WI38 (cell line): ENCODE results near the gene IPP.
"Not testable (repeated sequence)": the region's sequence is repeated elsewhere in the genome, so short reads cannot be mapped to it uniquely, and the experiment has no call there.

Source experiments
- H3K4me3 ChIP-seq: 2 replicates; pipeline ENCODE4 v1.5.1; 2011; ENCODE audit warnings: low read depth, mild to moderate bottlenecking, control low read depth, low read length
- TF ChIP-seq, protein P1 (sequence below): IDR thresholded peaks from 2 replicates; pipeline ENCODE4 v1.5.1; 2012; ENCODE audit warnings: low read depth, mild to moderate bottlenecking, control low read depth, low read length

IPP gene

DNA sequence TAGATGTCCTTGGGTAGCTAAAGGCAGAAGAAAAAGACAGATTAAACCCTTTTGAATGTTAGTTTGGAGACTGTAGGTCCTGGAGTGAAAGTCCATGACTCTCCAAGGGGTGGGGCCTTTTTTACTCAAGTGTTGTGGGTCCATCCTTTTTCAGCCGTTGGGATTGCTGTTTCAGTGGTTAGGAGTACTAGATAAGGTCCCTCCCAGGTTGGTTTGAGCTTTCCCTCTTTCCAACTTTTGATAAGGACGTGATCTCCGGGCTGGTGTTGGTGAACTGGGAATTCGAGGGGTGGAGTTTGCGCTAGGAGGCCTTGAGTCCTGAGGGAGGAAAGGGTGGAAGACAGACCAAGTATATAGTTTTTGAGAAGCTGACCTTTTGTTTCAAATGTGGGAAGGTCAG is 5.2 kb upstream of the IPP start:
- no peak overlapping the region for H3K4me3 ChIP-seq
- TF ChIP-seq, protein P1, sequence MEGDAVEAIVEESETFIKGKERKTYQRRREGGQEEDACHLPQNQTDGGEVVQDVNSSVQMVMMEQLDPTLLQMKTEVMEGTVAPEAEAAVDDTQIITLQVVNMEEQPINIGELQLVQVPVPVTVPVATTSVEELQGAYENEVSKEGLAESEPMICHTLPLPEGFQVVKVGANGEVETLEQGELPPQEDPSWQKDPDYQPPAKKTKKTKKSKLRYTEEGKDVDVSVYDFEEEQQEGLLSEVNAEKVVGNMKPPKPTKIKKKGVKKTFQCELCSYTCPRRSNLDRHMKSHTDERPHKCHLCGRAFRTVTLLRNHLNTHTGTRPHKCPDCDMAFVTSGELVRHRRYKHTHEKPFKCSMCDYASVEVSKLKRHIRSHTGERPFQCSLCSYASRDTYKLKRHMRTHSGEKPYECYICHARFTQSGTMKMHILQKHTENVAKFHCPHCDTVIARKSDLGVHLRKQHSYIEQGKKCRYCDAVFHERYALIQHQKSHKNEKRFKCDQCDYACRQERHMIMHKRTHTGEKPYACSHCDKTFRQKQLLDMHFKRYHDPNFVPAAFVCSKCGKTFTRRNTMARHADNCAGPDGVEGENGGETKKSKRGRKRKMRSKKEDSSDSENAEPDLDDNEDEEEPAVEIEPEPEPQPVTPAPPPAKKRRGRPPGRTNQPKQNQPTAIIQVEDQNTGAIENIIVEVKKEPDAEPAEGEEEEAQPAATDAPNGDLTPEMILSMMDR: no peak

GRCh38 chr1:45753248-45754037 is 3.0 kb upstream of the IPP start:
- no peak overlapping the region for H3K4me3 ChIP-seq

GRCh38 chr1:45752441-45753052 is 2.1 kb upstream of the IPP start:
- H3K4me3 ChIP-seq: no peak overlapping the region
- TF ChIP-seq, protein P1: no peak

More at GRCh38 chr1:45753248-45754037, 3.0 kb upstream of the IPP start:
- TF ChIP-seq, protein P1: no peak

DNA sequence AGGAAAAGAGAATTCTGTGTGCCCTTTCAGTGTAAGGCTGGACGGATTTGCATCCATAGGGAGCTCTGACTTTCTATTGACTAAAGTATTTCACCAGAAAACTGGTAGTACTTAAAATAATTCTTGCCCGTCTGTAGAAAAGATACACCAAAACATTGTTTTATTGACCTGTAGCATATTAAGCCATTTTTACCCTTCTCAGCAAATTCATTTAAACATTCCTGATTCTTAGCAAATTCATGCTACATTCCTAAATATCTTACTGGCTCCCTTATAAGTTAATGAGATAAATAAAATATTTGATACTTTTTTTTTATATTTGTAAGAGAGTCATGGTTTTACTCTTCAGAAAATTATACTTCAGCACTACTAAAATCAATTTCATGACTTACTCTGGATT is 1.6 kb upstream of the IPP start:
- TF ChIP-seq, protein P1: no peak
- no peak overlapping the region for H3K4me3 ChIP-seq

DNA sequence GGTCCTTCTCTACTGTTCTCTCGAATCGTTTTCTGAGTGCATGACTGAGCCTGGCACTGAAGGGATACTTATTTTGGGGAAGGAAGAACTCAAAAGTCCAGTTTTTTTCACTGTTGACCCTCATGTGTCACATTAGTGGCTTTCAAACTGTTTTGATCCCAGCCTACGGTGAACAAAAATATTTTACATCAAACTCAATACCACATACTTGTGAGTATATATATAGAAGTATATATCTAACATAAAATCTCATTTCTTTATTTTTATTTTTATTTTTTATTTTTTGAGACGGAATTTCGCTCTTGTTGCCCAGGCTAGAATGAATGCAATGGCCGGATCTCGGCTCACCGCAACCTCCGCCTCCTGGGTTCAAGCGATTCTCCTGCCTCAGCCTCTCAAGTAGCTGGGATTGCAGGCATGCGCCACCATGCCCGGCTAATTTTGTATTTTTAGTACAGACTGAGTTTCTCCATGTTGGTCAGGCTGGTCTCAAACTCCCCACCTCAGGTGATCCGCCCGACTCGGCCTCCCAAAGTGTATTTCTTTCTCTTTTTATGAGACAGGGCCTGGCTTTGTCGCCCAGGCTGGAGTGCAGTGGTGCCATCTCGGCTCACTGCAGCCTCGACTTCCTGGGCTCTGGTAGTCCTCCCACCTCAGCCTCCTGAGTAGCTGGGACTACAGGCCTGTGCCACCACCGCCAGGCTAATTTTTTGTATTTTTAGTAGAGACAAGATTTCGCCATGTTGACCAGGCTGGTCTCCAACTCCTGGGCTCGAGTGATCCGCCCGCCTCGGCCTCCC is 786 bp upstream of the IPP start:
- peak overlapping the region; percentile 85 for H3K4me3 ChIP-seq

DNA sequence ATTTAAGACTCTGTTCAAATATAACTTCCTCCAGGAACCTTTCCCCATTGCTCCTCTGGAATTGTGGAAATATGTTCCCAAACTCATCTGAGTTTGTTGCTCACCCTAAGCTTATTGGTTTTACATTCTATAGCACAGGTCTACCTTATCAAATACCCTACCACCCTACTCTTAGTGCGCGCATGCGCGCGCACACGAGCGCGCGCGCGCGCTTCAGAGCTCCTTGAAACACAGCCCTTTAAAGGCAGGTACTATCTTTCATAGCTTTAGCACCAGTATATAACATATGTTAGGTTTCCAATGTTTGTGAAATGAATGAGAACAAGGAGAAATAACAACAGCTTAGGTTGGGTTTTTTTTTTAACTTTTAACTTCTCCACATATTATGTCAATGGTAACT is 3.5 kb downstream of the IPP start:
- TF ChIP-seq, protein P1: no peak
- no peak overlapping the region for H3K4me3 ChIP-seq

DNA sequence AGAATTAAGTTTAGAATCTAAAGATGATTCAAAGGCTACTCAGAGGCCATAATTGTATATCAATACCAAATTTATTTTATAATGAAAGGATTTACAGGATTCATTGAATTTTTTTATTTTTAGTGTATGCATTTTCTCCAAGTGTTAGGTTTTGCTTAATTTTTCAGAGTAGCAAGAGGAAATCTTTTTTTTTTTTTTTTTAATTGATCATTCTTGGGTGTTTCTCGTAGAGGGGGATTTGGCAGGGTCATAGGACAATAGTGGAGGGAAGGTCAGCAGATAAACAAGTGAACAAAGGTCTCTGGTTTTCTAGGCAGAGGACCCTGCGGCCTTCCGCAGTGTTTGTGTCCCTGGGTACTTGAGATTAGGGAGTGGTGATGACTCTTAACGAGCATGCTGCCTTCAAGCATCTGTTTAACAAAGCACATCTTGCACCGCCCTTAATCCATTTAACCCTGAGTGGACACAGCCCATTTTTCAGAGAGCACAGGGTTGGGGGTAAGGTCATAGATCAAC is 10.8 kb downstream of the IPP start:
- not testable (repeated sequence) for H3K4me3 ChIP-seq

DNA sequence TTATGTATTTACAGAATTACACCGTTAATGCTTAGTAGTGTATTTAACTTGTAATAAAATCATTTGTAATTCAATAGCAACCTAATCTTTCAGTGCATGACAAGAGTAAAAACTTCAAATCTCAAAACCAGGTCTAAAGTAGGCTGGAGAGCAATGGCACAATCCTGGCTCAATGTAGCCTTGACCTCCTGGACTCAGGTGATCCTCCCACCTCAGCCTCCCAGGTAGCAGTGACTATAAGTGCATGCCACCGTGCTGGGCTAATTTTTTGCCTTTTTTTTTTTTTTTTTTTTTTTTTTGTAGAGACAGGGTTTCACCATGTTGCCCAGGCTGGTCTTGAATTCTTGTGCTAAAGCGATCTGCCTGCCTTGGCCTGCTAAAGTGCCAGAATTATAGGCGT is 11.3 kb downstream of the IPP start:
- TF ChIP-seq, protein P1: no peak
- no peak overlapping the region for H3K4me3 ChIP-seq
